Measurements from ENCODE around the gene NLK.
"Not testable (repeated sequence)": the region's sequence is repeated elsewhere in the genome, so short reads cannot be mapped to it uniquely, and the experiment has no call there.

The NLK gene

DNA sequence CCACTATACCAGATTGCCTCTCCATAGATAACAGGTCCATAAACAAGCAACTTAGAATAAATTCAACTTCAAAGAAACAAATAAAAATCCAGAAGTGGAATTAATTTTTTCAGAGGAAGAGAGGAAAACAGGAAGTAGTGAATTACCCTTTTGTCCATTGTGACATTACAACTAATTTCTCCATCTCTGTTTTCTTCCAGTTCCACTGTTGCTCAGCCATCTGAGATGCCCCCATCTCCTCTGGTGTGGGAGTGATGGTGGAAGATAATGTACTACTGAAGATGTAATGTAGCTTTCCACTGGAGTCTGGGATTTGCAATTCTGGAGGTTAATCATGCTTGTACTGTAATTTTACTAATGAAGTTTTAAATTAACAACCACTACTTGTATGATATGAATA, 151.9 kb downstream of the NLK start:
- Histone ChIP-seq H3K27me3 (replicated peaks; ENCODE audit: control insufficient read depth, insufficient read depth, low read length, poor library complexity, severe bottlenecking) (no peaks in the 10 kb centered on the region), H3K4me1 (ENCODE audit: control insufficient read depth, insufficient read depth, low read length, poor library complexity, severe bottlenecking) (no peaks in the 10 kb centered on the region), H3K27ac (ENCODE audit: insufficient read depth, low read length, poor library complexity, severe bottlenecking) (no peak overlapping the region), H3K36me3 (ENCODE audit: control insufficient read depth, insufficient read depth, low read length) (peaks cover 15% of the 10 kb centered on the region), H3K4me3 (ENCODE audit: insufficient read depth, low read depth, low read length, poor library complexity, severe bottlenecking) (no peak overlapping the region), H3K9me3 (ENCODE audit: control insufficient read depth, low read length) (no peaks in the 10 kb centered on the region)
- DNase-seq, result no peak

DNA sequence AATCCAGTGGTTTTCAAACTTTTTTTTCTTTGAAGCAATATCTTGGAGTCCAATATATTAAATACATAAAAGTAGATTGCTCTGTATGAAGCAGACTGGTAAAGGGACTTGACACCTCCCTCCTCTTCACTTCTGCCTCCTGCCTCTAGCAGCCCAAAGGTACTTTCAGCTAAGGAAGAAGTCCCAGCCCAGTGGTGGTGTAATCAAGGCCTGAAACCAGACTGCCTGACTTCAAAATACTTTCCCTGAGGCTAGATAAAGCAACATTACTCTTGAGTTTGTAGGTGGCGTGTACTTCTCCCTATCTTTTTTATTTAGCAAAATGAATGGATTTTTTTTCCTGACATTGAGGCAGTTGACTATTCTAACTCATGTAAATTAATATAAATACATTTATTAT, 154.2 kb downstream of the NLK start:
- no peak for DNase-seq
- H3K36me3 ChIP-seq (ENCODE audit: control insufficient read depth, insufficient read depth, low read length), result peaks cover 15% of the 10 kb centered on the region
- no peaks in the 10 kb centered on the region for H3K4me1 ChIP-seq (ENCODE audit: control insufficient read depth, insufficient read depth, low read length, poor library complexity, severe bottlenecking)
- no peaks in the 10 kb centered on the region for H3K27me3 ChIP-seq (replicated peaks; ENCODE audit: control insufficient read depth, insufficient read depth, low read length, poor library complexity, severe bottlenecking)
- no peak overlapping the region for H3K4me3 ChIP-seq (ENCODE audit: insufficient read depth, low read depth, low read length, poor library complexity, severe bottlenecking)
- H3K27ac ChIP-seq (ENCODE audit: insufficient read depth, low read length, poor library complexity, severe bottlenecking), result no peak overlapping the region
- H3K9me3 ChIP-seq (ENCODE audit: control insufficient read depth, low read length), result no peaks in the 10 kb centered on the region

DNA sequence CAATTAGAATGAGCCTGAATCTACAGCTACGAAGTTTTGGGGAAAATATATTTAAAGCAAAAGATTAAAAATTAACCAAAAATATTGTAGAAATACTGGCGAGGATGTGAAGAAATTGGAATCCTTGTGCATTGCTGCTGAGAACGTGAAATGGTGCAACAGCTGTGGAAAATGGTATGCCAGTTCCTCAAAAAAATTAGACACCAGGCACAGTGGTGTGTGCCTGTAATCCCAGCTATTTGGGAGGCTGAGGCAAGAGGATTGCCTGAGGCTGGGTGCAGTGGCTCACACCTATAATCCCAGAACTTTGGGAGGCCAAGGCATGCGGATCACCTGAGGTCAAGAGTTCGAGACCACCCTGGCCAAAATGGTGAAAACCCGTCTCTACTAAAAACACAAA, 156.6 kb downstream of the NLK start:
- H3K9me3 ChIP-seq (ENCODE audit: control insufficient read depth, low read length), result no peaks in the 10 kb centered on the region
- H3K27me3 ChIP-seq (replicated peaks; ENCODE audit: control insufficient read depth, insufficient read depth, low read length, poor library complexity, severe bottlenecking), result no peaks in the 10 kb centered on the region
- no peak for DNase-seq
- peaks cover 9% of the 10 kb centered on the region for H3K36me3 ChIP-seq (ENCODE audit: control insufficient read depth, insufficient read depth, low read length)
- no peaks in the 10 kb centered on the region for H3K4me1 ChIP-seq (ENCODE audit: control insufficient read depth, insufficient read depth, low read length, poor library complexity, severe bottlenecking)
- no peak overlapping the region for H3K4me3 ChIP-seq (ENCODE audit: insufficient read depth, low read depth, low read length, poor library complexity, severe bottlenecking)
- no peak overlapping the region for H3K27ac ChIP-seq (ENCODE audit: insufficient read depth, low read length, poor library complexity, severe bottlenecking)

DNA sequence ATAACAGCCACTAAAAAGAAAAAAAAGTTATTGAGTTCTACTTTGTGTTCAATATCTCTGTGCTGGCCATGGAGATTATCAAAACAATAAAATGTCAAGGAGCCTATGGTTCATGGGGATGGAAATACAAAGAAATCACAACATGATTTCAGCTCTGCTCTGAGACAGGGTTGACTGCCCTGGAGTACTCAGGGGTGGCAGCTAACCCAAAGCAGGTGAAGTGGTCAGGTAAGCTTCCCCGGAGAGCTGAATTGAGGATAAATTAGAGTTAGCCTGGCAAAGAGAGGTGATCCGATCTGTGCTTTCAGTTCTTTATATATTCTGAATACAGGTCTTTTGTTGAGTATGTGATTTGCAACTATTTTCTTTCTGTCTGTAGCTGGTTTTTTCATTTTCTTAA, 157.3 kb downstream of the NLK start:
- Histone ChIP-seq H3K4me1 (ENCODE audit: control insufficient read depth, insufficient read depth, low read length, poor library complexity, severe bottlenecking) (no peaks in the 10 kb centered on the region), H3K9me3 (ENCODE audit: control insufficient read depth, low read length) (no peaks in the 10 kb centered on the region), H3K36me3 (ENCODE audit: control insufficient read depth, insufficient read depth, low read length) (peaks cover 3% of the 10 kb centered on the region), H3K27ac (ENCODE audit: insufficient read depth, low read length, poor library complexity, severe bottlenecking) (no peak overlapping the region), H3K27me3 (replicated peaks; ENCODE audit: control insufficient read depth, insufficient read depth, low read length, poor library complexity, severe bottlenecking) (no peaks in the 10 kb centered on the region), H3K4me3 (ENCODE audit: insufficient read depth, low read depth, low read length, poor library complexity, severe bottlenecking) (no peak overlapping the region)
- no peak for DNase-seq

DNA sequence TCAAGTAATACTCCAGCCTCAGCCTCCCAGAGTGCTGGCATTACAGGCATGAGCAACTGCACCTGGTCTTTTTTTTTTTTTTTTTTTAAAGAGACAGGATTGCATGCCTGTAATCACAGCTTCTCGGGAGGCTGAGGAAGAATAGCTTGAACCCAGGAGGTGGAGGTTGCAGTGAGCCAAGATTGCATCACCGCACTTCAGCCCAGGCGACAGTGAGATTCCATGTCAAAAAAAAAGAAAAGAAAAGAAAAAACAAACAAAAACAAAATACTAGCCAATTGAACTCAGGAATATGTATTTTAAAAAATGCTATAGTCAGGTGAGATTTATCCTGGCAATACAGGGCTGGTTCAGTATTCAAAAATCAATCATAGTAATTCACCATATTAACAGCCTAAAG, 158.8 kb downstream of the NLK start:
- H3K27ac ChIP-seq (ENCODE audit: insufficient read depth, low read length, poor library complexity, severe bottlenecking), result no peak overlapping the region
- no peaks in the 10 kb centered on the region for H3K27me3 ChIP-seq (replicated peaks; ENCODE audit: control insufficient read depth, insufficient read depth, low read length, poor library complexity, severe bottlenecking)
- no peak overlapping the region for H3K4me3 ChIP-seq (ENCODE audit: insufficient read depth, low read depth, low read length, poor library complexity, severe bottlenecking)

DNA sequence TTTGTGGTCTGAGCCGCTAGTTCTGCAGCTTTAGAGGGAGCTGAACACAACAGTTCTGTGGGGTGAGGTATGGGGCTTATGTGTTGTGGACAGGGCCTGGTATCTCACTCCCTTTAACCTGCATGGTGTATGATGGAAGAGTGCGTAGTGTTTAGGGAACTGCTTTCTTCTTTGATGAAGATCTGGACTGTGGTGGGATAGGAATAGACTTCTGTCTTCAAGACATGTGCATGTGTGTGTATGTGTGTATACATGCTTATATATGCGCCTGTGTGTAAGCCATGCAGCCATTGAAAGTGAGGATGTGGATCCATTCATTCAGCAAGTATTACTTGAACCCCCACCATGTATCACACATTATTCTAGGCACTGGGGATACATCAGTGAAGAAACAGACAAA, 161.8 kb downstream of the NLK start:
- Histone ChIP-seq H3K9me3 (ENCODE audit: control insufficient read depth, low read length) (no peaks in the 10 kb centered on the region), H3K36me3 (ENCODE audit: control insufficient read depth, insufficient read depth, low read length) (no peaks in the 10 kb centered on the region), H3K4me3 (ENCODE audit: insufficient read depth, low read depth, low read length, poor library complexity, severe bottlenecking) (no peak overlapping the region), H3K4me1 (ENCODE audit: control insufficient read depth, insufficient read depth, low read length, poor library complexity, severe bottlenecking) (no peaks in the 10 kb centered on the region), H3K27ac (ENCODE audit: insufficient read depth, low read length, poor library complexity, severe bottlenecking) (no peak overlapping the region), H3K27me3 (replicated peaks; ENCODE audit: control insufficient read depth, insufficient read depth, low read length, poor library complexity, severe bottlenecking) (no peaks in the 10 kb centered on the region)
- no peak for DNase-seq

More for the DNA sequence above, 158.8 kb downstream of the NLK start:
- Histone ChIP-seq H3K9me3 (ENCODE audit: control insufficient read depth, low read length) (no peaks in the 10 kb centered on the region), H3K36me3 (ENCODE audit: control insufficient read depth, insufficient read depth, low read length) (no peaks in the 10 kb centered on the region), H3K4me1 (ENCODE audit: control insufficient read depth, insufficient read depth, low read length, poor library complexity, severe bottlenecking) (no peaks in the 10 kb centered on the region)
- no peak for DNase-seq

DNA sequence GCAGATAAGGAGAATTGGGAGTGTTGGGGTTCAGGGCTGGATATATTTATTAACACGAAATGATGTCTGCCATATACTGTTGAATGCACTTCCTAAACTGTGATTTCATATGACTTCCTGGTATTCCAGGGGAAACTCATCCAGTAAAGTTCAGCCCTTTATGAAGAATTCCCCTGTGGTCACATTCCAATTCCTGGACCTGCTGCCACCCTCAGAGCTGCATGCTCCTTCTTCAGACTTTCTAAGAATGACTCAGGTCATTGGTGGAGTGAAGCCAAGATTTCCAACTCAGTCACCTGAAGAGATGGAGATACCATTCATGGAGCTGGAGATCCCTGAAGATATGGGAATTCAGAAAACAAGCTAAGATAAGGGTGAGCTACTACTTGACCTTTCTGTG, 162.3 kb downstream of the NLK start:
- Histone ChIP-seq H3K4me3 (ENCODE audit: insufficient read depth, low read depth, low read length, poor library complexity, severe bottlenecking) (no peak overlapping the region), H3K9me3 (ENCODE audit: control insufficient read depth, low read length) (no peaks in the 10 kb centered on the region), H3K36me3 (ENCODE audit: control insufficient read depth, insufficient read depth, low read length) (no peaks in the 10 kb centered on the region), H3K27me3 (replicated peaks; ENCODE audit: control insufficient read depth, insufficient read depth, low read length, poor library complexity, severe bottlenecking) (no peaks in the 10 kb centered on the region), H3K27ac (ENCODE audit: insufficient read depth, low read length, poor library complexity, severe bottlenecking) (no peak overlapping the region), H3K4me1 (ENCODE audit: control insufficient read depth, insufficient read depth, low read length, poor library complexity, severe bottlenecking) (no peaks in the 10 kb centered on the region)
- DNase-seq, result no peak

DNA sequence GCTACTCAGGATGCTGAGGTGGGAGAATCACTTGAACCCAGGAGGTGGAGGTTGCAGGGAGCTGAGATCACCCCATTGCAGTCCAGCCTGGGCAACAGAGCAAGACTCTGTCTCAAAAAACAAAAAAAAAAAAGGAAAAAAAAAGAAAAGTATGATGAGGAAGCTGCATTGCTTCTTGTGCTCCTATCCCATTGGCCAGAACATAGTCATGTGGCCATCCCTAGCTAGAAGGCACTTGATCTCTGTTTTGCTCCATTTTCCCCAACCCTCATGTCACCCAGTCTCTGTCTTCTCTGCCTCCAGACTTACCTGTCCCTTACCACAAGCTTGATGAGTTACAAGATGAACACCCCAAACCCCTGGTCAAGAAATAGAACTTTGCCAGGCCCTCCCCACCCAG, 163.8 kb downstream of the NLK start:
- H3K9me3 ChIP-seq (ENCODE audit: control insufficient read depth, low read length), result no peaks in the 10 kb centered on the region
- no peaks in the 10 kb centered on the region for H3K36me3 ChIP-seq (ENCODE audit: control insufficient read depth, insufficient read depth, low read length)
- no peak overlapping the region for H3K4me3 ChIP-seq (ENCODE audit: insufficient read depth, low read depth, low read length, poor library complexity, severe bottlenecking)
- H3K27ac ChIP-seq (ENCODE audit: insufficient read depth, low read length, poor library complexity, severe bottlenecking), result no peak overlapping the region
- DNase-seq, result no peak
- H3K27me3 ChIP-seq (replicated peaks; ENCODE audit: control insufficient read depth, insufficient read depth, low read length, poor library complexity, severe bottlenecking), result no peaks in the 10 kb centered on the region
- H3K4me1 ChIP-seq (ENCODE audit: control insufficient read depth, insufficient read depth, low read length, poor library complexity, severe bottlenecking), result no peaks in the 10 kb centered on the region

DNA sequence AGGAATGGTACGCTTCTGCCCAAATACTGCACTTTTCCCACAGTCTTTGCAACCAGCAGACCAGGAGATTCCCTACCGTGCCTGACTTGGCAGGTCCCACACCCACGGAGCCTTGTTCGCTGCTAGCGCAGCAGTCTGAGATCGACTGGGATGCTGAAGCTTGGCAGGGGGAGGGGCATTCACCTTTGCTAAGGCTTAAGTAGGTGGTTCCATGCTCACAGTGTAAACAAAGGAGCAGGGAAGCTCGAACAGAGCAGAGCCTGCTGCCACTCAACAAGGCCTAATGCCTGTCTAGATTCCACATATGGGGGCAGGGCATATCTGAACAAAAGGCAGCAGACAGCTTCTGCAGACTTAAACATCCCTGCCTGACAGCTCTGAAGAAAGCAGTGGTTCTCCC, 169.3 kb downstream of the NLK start:
- no peak overlapping the region for H3K4me3 ChIP-seq (ENCODE audit: insufficient read depth, low read depth, low read length, poor library complexity, severe bottlenecking)
- no peaks in the 10 kb centered on the region for H3K9me3 ChIP-seq (ENCODE audit: control insufficient read depth, low read length)
- no peaks in the 10 kb centered on the region for H3K4me1 ChIP-seq (ENCODE audit: control insufficient read depth, insufficient read depth, low read length, poor library complexity, severe bottlenecking)
- H3K36me3 ChIP-seq (ENCODE audit: control insufficient read depth, insufficient read depth, low read length), result no peaks in the 10 kb centered on the region
- H3K27ac ChIP-seq (ENCODE audit: insufficient read depth, low read length, poor library complexity, severe bottlenecking), result no peak overlapping the region
- no peaks in the 10 kb centered on the region for H3K27me3 ChIP-seq (replicated peaks; ENCODE audit: control insufficient read depth, insufficient read depth, low read length, poor library complexity, severe bottlenecking)
- DNase-seq, result no peak

DNA sequence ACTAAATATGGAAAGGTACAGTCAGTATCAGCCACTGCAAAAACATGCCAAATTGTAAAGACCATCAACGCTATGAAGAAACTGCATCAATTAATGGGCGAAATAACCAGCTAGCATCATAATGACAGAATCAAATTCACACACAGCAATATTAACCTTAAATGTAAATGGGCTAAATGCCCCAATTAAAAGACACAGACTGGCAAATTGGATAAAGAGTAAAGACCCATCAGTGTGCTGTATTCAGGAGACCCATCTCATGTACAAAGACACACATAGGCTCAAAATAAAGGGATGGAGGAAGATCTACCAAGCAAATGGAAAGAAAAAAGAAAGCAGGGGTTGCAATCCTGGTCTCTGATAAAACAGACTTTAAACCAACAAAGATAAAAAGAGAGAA, 171.1 kb downstream of the NLK start:
- not testable (repeated sequence) for H3K27ac ChIP-seq (ENCODE audit: insufficient read depth, low read length, poor library complexity, severe bottlenecking); H3K27me3 ChIP-seq (replicated peaks; ENCODE audit: control insufficient read depth, insufficient read depth, low read length, poor library complexity, severe bottlenecking); H3K9me3 ChIP-seq (ENCODE audit: control insufficient read depth, low read length); H3K36me3 ChIP-seq (ENCODE audit: control insufficient read depth, insufficient read depth, low read length); DNase-seq; H3K4me3 ChIP-seq (ENCODE audit: insufficient read depth, low read depth, low read length, poor library complexity, severe bottlenecking); H3K4me1 ChIP-seq (ENCODE audit: control insufficient read depth, insufficient read depth, low read length, poor library complexity, severe bottlenecking)

DNA sequence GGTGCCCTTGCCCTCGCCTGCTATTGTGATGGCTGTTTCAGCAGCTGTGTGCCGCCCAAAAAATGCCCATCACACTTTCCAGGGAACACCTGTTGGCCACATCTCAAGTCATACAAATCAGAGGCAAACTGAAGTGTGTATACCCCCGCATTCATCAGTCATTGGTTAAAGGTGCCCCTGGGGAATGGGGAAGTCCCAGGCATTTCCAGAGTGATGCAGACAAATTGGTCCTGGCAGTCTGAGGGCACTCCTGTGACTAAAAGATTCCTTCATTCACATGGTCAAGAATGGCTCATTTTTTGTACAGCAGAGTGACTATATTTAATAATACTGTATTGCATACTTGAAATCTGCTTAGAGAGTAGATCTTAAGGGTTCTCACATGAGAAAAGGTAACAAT, 173.6 kb downstream of the NLK start:
- no peaks in the 10 kb centered on the region for H3K27me3 ChIP-seq (replicated peaks; ENCODE audit: control insufficient read depth, insufficient read depth, low read length, poor library complexity, severe bottlenecking)
- no peaks in the 10 kb centered on the region for H3K36me3 ChIP-seq (ENCODE audit: control insufficient read depth, insufficient read depth, low read length)
- no peak overlapping the region for H3K4me3 ChIP-seq (ENCODE audit: insufficient read depth, low read depth, low read length, poor library complexity, severe bottlenecking)
- H3K9me3 ChIP-seq (ENCODE audit: control insufficient read depth, low read length), result no peaks in the 10 kb centered on the region
- H3K4me1 ChIP-seq (ENCODE audit: control insufficient read depth, insufficient read depth, low read length, poor library complexity, severe bottlenecking), result no peaks in the 10 kb centered on the region
- H3K27ac ChIP-seq (ENCODE audit: insufficient read depth, low read length, poor library complexity, severe bottlenecking), result no peak overlapping the region
- no peak for DNase-seq
